ENCODE results near the gene LRRC73. TPM values are rescaled to one million over a fixed set of nuclear protein-coding genes. Genes with fewer than 3 reads are reported as not detected.

Gene LRRC73
- total and polyA plus RNA-seq, 9 of the 15 experiments (the other 6 are each of a cell fraction or from before 2014, with no cell fraction given): 0.07 to 0.55 (median 0.16) TPM; not detected in 3

- ChIA-PET CTCF (ENCODE audit: low intra/inter-chr PET ratio) (no interaction called here), POLR2A (interaction anchor here (0.6 to 4.9 kb wide), 11 partner anchors 10 to 580 kb away, joined by 3 to 24 read pairs (median 4); partner anchors contain the start of gene LRRC73)
- FAIRE-seq: peak; percentile 88
- 0 out of 2 replicates have a peak, but pooled peaks cover 3% of the 10 kb centered on the region for H4K20me1 ChIP-seq (replicated peaks; ENCODE audit: control insufficient read depth, insufficient read depth, low read length)
- 1% methylated on average over 26 of the region's 34 CpGs for WGBS (ENCODE audit: insufficient coverage, low coverage, missing lambda C conversion rate)
- peak; percentile 99 for ATAC-seq
- no TSS peak for BruUV-seq (replicated peaks)
- peaks cover 22% of the 10 kb centered on the region for H3K79me2 ChIP-seq (ENCODE audit: control insufficient read depth, insufficient read depth, low read length)
- peak within 1 kb of the TSS; percentile 83 to 92 for H3K9ac ChIP-seq (ENCODE audit: insufficient read depth in 1 of 2, low read depth in 2 of 2, low read length in 2 of 2)
- H3K36me3 ChIP-seq (ENCODE audit: control insufficient read depth, insufficient read depth, low read length): 0 out of 3 replicates have a peak, but pooled peaks cover 4% of the 10 kb centered on the region
- DNase-seq (ENCODE audit: extremely low read depth in 1 of 4, low spot score in 3 of 4): peak; percentile 95 to 98 (median 96)
- no peaks in the 10 kb centered on the region for H3K27me3 ChIP-seq (ENCODE audit: control insufficient read depth in 2 of 2, insufficient read depth in 2 of 2, low read length in 2 of 2)
- H3K9me3 ChIP-seq (replicated peaks; ENCODE audit: control insufficient read depth, insufficient read depth, low read depth, low read length): no peaks in the 10 kb centered on the region
- peak within 1 kb of the TSS; percentile 71 for H3K27ac ChIP-seq (ENCODE audit: extremely low read depth, low read depth, low read length)
- H3K4me1 ChIP-seq (replicated peaks in 1 of 2; ENCODE audit: control insufficient read depth in 2 of 2, insufficient read depth in 2 of 2, low read length in 2 of 2): peaks cover 0 to 19% of the 10 kb centered on the region in 2 experiments; a peak in 4 of 5 replicates
- H2AFZ ChIP-seq (ENCODE audit: low read depth, low read length): peak within 1 kb of the TSS; percentile 94
- intact Hi-C loops (cut with micrococcal nuclease): no loop called here
- in situ Hi-C loops (cut with MboI): no loop called here
- H3K9me1 ChIP-seq (ENCODE audit: control insufficient read depth, insufficient read depth, low read length): no peaks in the 10 kb centered on the region
- peak within 1 kb of the TSS; percentile 80 for H3K4me3 ChIP-seq
- H3K4me2 ChIP-seq (ENCODE audit: insufficient read depth, low read length): peak within 1 kb of the TSS; percentile 93
- no peak for TF ChIP-seq CBFB (CRISPR knock-in tag; IDR thresholded peaks at IDR 0.05)
- no peak for TF ChIP-seq SOX6 (IDR thresholded peaks at IDR 0.05)
- peak; percentile 75; the same call in 1 of the 2 replicates for TF ChIP-seq GTF2E2 (tag; IDR thresholded peaks at IDR 0.05)
- peak; percentile 74; the same call in 1 of the 2 replicates for TF ChIP-seq POLR2AphosphoS2 (IDR thresholded peaks at IDR 0.05; ENCODE audit: low read length)
- no peak for TF ChIP-seq TGIF2 (CRISPR knock-in tag; IDR thresholded peaks at IDR 0.05)
- no peak; the same call in 1 of the 2 replicates for TF ChIP-seq KAT7 (CRISPR knock-in tag; IDR thresholded peaks at IDR 0.05; ENCODE audit: borderline replicate concordance)
- TF ChIP-seq, protein P1, sequence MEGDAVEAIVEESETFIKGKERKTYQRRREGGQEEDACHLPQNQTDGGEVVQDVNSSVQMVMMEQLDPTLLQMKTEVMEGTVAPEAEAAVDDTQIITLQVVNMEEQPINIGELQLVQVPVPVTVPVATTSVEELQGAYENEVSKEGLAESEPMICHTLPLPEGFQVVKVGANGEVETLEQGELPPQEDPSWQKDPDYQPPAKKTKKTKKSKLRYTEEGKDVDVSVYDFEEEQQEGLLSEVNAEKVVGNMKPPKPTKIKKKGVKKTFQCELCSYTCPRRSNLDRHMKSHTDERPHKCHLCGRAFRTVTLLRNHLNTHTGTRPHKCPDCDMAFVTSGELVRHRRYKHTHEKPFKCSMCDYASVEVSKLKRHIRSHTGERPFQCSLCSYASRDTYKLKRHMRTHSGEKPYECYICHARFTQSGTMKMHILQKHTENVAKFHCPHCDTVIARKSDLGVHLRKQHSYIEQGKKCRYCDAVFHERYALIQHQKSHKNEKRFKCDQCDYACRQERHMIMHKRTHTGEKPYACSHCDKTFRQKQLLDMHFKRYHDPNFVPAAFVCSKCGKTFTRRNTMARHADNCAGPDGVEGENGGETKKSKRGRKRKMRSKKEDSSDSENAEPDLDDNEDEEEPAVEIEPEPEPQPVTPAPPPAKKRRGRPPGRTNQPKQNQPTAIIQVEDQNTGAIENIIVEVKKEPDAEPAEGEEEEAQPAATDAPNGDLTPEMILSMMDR (IDR thresholded peaks at IDR 0.05 in 2 of 3, conservative IDR thresholded peaks at IDR 0.05 in 1 of 3; ENCODE audit: insufficient read depth in 2 of 3, low read depth in 1 of 3, low read length in 3 of 3): no peak
- TF ChIP-seq ZNF766 (CRISPR knock-in tag; conservative IDR thresholded peaks at IDR 0.05): peak; percentile 73; the same call in 1 of the 2 replicates
- TF ChIP-seq NFIX (CRISPR knock-in tag; IDR thresholded peaks at IDR 0.05; ENCODE audit: low read depth): no peak
- TF ChIP-seq CREM (IDR thresholded peaks at IDR 0.05; ENCODE audit: low read depth): peak; percentile 93
- TF ChIP-seq CEBPG (CRISPR knock-in tag; IDR thresholded peaks at IDR 0.05): no peak
- no peak for TF ChIP-seq CEBPG (tag; conservative IDR thresholded peaks at IDR 0.05 in 1 of 2, IDR thresholded peaks at IDR 0.05 in 1 of 2)
- TF ChIP-seq, protein P2, sequence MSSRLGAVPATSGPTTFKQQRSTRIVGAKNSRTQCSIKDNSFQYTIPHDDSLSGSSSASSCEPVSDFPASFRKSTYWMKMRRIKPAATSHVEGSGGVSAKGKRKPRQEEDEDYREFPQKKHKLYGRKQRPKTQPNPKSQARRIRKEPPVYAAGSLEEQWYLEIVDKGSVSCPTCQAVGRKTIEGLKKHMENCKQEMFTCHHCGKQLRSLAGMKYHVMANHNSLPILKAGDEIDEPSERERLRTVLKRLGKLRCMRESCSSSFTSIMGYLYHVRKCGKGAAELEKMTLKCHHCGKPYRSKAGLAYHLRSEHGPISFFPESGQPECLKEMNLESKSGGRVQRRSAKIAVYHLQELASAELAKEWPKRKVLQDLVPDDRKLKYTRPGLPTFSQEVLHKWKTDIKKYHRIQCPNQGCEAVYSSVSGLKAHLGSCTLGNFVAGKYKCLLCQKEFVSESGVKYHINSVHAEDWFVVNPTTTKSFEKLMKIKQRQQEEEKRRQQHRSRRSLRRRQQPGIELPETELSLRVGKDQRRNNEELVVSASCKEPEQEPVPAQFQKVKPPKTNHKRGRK (tag; IDR thresholded peaks at IDR 0.05): peak; percentile 82
- TF ChIP-seq POLR2G (IDR thresholded peaks at IDR 0.05; ENCODE audit: low read depth, low read length): peak; percentile 99
- no peak for TF ChIP-seq ZNF785 (CRISPR knock-in tag; IDR thresholded peaks at IDR 0.05)
- TF ChIP-seq TCF7L2 (IDR thresholded peaks at IDR 0.05; ENCODE audit: low read depth, low read length): no peak
- no peak for TF ChIP-seq ZNF384 (IDR thresholded peaks at IDR 0.05; ENCODE audit: low read depth, low read length)
- TF ChIP-seq SIX5 (IDR thresholded peaks at IDR 0.05; ENCODE audit: borderline replicate concordance in 1 of 2, insufficient read depth in 1 of 2, low read depth in 1 of 2, low read length in 2 of 2): no peak
- TF ChIP-seq STAT5B (CRISPR knock-in tag; IDR thresholded peaks at IDR 0.05): no peak
These were observed 32.7 kb downstream of the LRRC73 start, which contains the start of gene TJAP1 for GRCh38 chr6:43477235-43478007. TSS of gene TJAP1 (plus strand) at chr6:43477570. CDS start at chr6:43499002, 21,432 bp downstream.

All from K562 (cell line).